Fibroblast of lung (primary cell): ENCODE results near the gene GTF3C1. TPM values are rescaled to one million over a fixed set of nuclear protein-coding genes. Genes with fewer than 3 reads are reported as not detected.
A peak's percentile ranks its signal among the peaks of the same experiment; 100 is the strongest.

Source experiments
- DNase-seq, 2 donors: peaks; one replicate each; pipeline versions ENCODE4 v3.0.0 to v3.0.0-alpha.2; 2010; ENCODE audit warnings: low read depth in 2 of 2
- H2AFZ ChIP-seq: 2 replicates; pipeline ENCODE4 v1.5.1; 2012; ENCODE audit warnings: low read length, control low read depth, inconsistent platforms
- H3K27ac ChIP-seq: 2 replicates; pipeline ENCODE4 v1.5.1; 2011; ENCODE audit warnings: low read length, control low read depth; ENCODE audit not compliant: insufficient read depth
- H3K27me3 ChIP-seq: 2 replicates; pipeline ENCODE4 v1.5.1; 2011; ENCODE audit warnings: mild to moderate bottlenecking, low read length; ENCODE audit not compliant: control insufficient read depth, insufficient read depth
- H3K36me3 ChIP-seq: 2 replicates; pipeline ENCODE4 v1.5.1; 2011; ENCODE audit warnings: low read length; ENCODE audit not compliant: control insufficient read depth, insufficient read depth
- H3K4me1 ChIP-seq: 2 replicates; pipeline ENCODE4 v1.5.1; 2011; ENCODE audit warnings: low read length; ENCODE audit not compliant: control insufficient read depth, insufficient read depth; ENCODE audit errors: extremely low read depth
- H3K4me2 ChIP-seq: 2 replicates; pipeline ENCODE4 v1.5.1; 2011; ENCODE audit warnings: low read length, control low read depth; ENCODE audit not compliant: insufficient read depth; ENCODE audit errors: extremely low read depth
- H3K4me3 ChIP-seq, 4 experiments: fragments of 200-600 bp in 1 of 4; sonication (generic) in 1 of 4; replicated peaks in 1 of 4; 2 replicates each; pipeline ENCODE4 v1.5.1; 2011 to 2016; ENCODE audit warnings: low read length in 4 of 4, low read depth in 3 of 4, mild to moderate bottlenecking in 3 of 4, control low read depth in 2 of 4, inconsistent platforms in 1 of 4, mixed read lengths in 1 of 4; ENCODE audit not compliant: insufficient read depth in 1 of 4; ENCODE audit errors: control extremely low read depth in 1 of 4
- H3K79me2 ChIP-seq: 2 replicates; pipeline ENCODE4 v1.5.1; 2012; ENCODE audit warnings: mild to moderate bottlenecking, low read length, inconsistent platforms; ENCODE audit not compliant: control insufficient read depth, insufficient read depth
- H3K9ac ChIP-seq: 2 replicates; pipeline ENCODE4 v1.5.1; 2011; ENCODE audit warnings: mild to moderate bottlenecking, low read length, control low read depth; ENCODE audit not compliant: insufficient read depth
- H3K9me3 ChIP-seq: 2 replicates; pipeline ENCODE4 v1.5.1; 2012; ENCODE audit warnings: low read depth, low read length; ENCODE audit not compliant: control insufficient read depth, insufficient read depth
- H4K20me1 ChIP-seq: 2 replicates; pipeline ENCODE4 v1.5.1; 2011; ENCODE audit warnings: low read length; ENCODE audit not compliant: control insufficient read depth, insufficient read depth; ENCODE audit errors: extremely low read depth
- EZH2 ChIP-seq: IDR thresholded peaks from 2 replicates; pipeline ENCODE4 v1.5.1; 2012; ENCODE audit warnings: low read length, control low read depth, mild to moderate bottlenecking; ENCODE audit errors: missing control alignments
- polyA plus RNA-seq, 2 donors: library from polyadenylated mRNA; depleted of rRNA in 1 of 2; stranded (reverse) in 1 of 2; unstranded in 1 of 2; fragments of >200 nt; gene quantifications; 2 replicates each; pipeline ENCODE4 v1.2.1, GENCODE V29; 2011 to 2012; ENCODE audit warnings: missing spikeins in 1 of 2
- total RNA-seq: library from RNA; depleted of rRNA; stranded (reverse); fragments of >200 nt; gene quantifications from 2 replicates; pipeline ENCODE4 v1.2.1, GENCODE V29; 2014
- TF ChIP-seq, protein P1 (sequence below), 2 donors: IDR thresholded peaks in 1 of 2; conservative IDR thresholded peaks in 1 of 2; 1 replicate in 1 of 2; 2 replicates in 1 of 2; pipeline ENCODE4 v1.5.1; 2011 to 2012; ENCODE audit warnings: low read length in 2 of 2, control low read depth in 1 of 2, inconsistent platforms in 1 of 2, low read depth in 1 of 2, mild to moderate bottlenecking in 1 of 2

Gene GTF3C1
- total and polyA plus RNA-seq, 2 donors (not counting 1 experiment from before 2014, with no cell fraction given), result 20.1 to 75.3 TPM

- no peak overlapping the region for H3K4me2 ChIP-seq
- no peaks in the 10 kb centered on the region for H3K9me3 ChIP-seq
- DNase-seq, result no peak
- no peak for TF ChIP-seq EZH2
- TF ChIP-seq, protein P1, sequence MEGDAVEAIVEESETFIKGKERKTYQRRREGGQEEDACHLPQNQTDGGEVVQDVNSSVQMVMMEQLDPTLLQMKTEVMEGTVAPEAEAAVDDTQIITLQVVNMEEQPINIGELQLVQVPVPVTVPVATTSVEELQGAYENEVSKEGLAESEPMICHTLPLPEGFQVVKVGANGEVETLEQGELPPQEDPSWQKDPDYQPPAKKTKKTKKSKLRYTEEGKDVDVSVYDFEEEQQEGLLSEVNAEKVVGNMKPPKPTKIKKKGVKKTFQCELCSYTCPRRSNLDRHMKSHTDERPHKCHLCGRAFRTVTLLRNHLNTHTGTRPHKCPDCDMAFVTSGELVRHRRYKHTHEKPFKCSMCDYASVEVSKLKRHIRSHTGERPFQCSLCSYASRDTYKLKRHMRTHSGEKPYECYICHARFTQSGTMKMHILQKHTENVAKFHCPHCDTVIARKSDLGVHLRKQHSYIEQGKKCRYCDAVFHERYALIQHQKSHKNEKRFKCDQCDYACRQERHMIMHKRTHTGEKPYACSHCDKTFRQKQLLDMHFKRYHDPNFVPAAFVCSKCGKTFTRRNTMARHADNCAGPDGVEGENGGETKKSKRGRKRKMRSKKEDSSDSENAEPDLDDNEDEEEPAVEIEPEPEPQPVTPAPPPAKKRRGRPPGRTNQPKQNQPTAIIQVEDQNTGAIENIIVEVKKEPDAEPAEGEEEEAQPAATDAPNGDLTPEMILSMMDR (conservative IDR thresholded peaks at IDR 0.05 in 1 of 2, IDR thresholded peaks at IDR 0.05 in 1 of 2; ENCODE audit: low read depth in 1 of 2, low read length in 2 of 2), result no peak
- no peak overlapping the region for H3K27ac ChIP-seq
- H3K4me1 ChIP-seq, result peaks cover 7% of the 10 kb centered on the region
- no peaks in the 10 kb centered on the region for H3K27me3 ChIP-seq
- H2AFZ ChIP-seq, result no peak overlapping the region
- peaks cover 38% of the 10 kb centered on the region for H3K36me3 ChIP-seq
- no peaks in the 10 kb centered on the region for H4K20me1 ChIP-seq
- no peak overlapping the region for H3K4me3 ChIP-seq
- H3K9ac ChIP-seq, result no peak overlapping the region
- no peaks in the 10 kb centered on the region for H3K79me2 ChIP-seq
These were observed 68.3 kb downstream of the GTF3C1 start for GRCh38 chr16:27481282-27481934.

- Histone ChIP-seq H3K79me2 (no peaks in the 10 kb centered on the region), H3K4me1 (peaks cover 12% of the 10 kb centered on the region), H3K9ac (no peak overlapping the region), H3K27me3 (no peaks in the 10 kb centered on the region), H3K9me3 (no peaks in the 10 kb centered on the region), H2AFZ (no peak overlapping the region), H3K36me3 (peaks cover 33% of the 10 kb centered on the region), H3K27ac (no peak overlapping the region), H3K4me3 (no peak overlapping the region), H3K4me2 (no peak overlapping the region), H4K20me1 (no peaks in the 10 kb centered on the region)
- no peak for TF ChIP-seq EZH2
- TF ChIP-seq, protein P1 (conservative IDR thresholded peaks at IDR 0.05 in 1 of 2, IDR thresholded peaks at IDR 0.05 in 1 of 2; ENCODE audit: low read depth in 1 of 2, low read length in 2 of 2), result no peak
- no peak for DNase-seq
These were observed 69.0 kb downstream of the GTF3C1 start for GRCh38 chr16:27480761-27481160.

- Histone ChIP-seq H3K9ac (no peak overlapping the region), H3K27ac (peak overlapping the region; percentile 68), H3K36me3 (peaks cover 14% of the 10 kb centered on the region), H3K4me1 (peaks cover 15% of the 10 kb centered on the region), H4K20me1 (no peaks in the 10 kb centered on the region), H3K4me2 (no peak overlapping the region), H3K79me2 (no peaks in the 10 kb centered on the region), H2AFZ (no peak overlapping the region), H3K4me3 (no peak overlapping the region), H3K9me3 (no peaks in the 10 kb centered on the region), H3K27me3 (no peaks in the 10 kb centered on the region)
- DNase-seq, result no peak
- TF ChIP-seq EZH2, result no peak
- TF ChIP-seq, protein P1 (conservative IDR thresholded peaks at IDR 0.05 in 1 of 2, IDR thresholded peaks at IDR 0.05 in 1 of 2; ENCODE audit: low read depth in 1 of 2, low read length in 2 of 2), result peak in 1 of 2 donors; percentile 10
These were observed 73.5 kb downstream of the GTF3C1 start for GRCh38 chr16:27476240-27476639.
